Measurements from ENCODE around the gene CASK. TPM values are rescaled to one million over a fixed set of nuclear protein-coding genes. Genes with fewer than 3 reads are reported as not detected.

The CASK gene
- total RNA-seq, 1 donor from 2014 or later: 33.7 TPM

- Histone ChIP-seq H3K36me3 (no peaks in the 10 kb centered on the region), H3K27me3 (no peaks in the 10 kb centered on the region), H3K9me3 (no peaks in the 10 kb centered on the region), H3K4me3 (no peak overlapping the region), H3K27ac (peak overlapping the region in 1 of 2 donors; percentile 8), H3K4me1 (no peaks in the 10 kb centered on the region)
- TF ChIP-seq CTCF (IDR thresholded peaks at IDR 0.05): no peak
- intact Hi-C loops (cut with DNase I): loop anchor here (5.0 kb wide), 1 partner anchor 175 kb away; no protein-coding TSS in a partner anchor
- no peak for DNase-seq (ENCODE audit: low spot score in 2 of 2)
Observed at GRCh38 chrX:41732260-41732659, 191.1 kb downstream of the CASK start.

- Histone ChIP-seq H3K27ac (no peak overlapping the region), H3K4me1 (no peaks in the 10 kb centered on the region), H3K36me3 (no peaks in the 10 kb centered on the region), H3K27me3 (no peaks in the 10 kb centered on the region), H3K9me3 (no peaks in the 10 kb centered on the region), H3K4me3 (no peak overlapping the region)
- intact Hi-C loops (cut with DNase I): loop anchor here (5.0 kb wide), 1 partner anchor 173 kb away; no protein-coding TSS in a partner anchor
- TF ChIP-seq CTCF (IDR thresholded peaks at IDR 0.05): no peak
- no peak for DNase-seq (ENCODE audit: low spot score in 2 of 2)
Observed at GRCh38 chrX:41730081-41730480, 193.3 kb downstream of the CASK start.

- no peaks in the 10 kb centered on the region for H3K27me3 ChIP-seq
- no peak overlapping the region for H3K4me3 ChIP-seq
- no peak for DNase-seq (ENCODE audit: low spot score in 2 of 2)
- H3K4me1 ChIP-seq: no peaks in the 10 kb centered on the region
- H3K36me3 ChIP-seq: no peaks in the 10 kb centered on the region
- intact Hi-C loops (cut with DNase I): no loop called here
- H3K9me3 ChIP-seq: no peaks in the 10 kb centered on the region
- no peak for TF ChIP-seq CTCF (IDR thresholded peaks at IDR 0.05)
- no peak overlapping the region for H3K27ac ChIP-seq
Observed at GRCh38 chrX:41728125-41728524, 195.2 kb downstream of the CASK start.

- H3K4me3 ChIP-seq: no peak within 1 kb of the TSS
- H3K4me1 ChIP-seq: no peaks in the 10 kb centered on the region
- TF ChIP-seq CTCF (IDR thresholded peaks at IDR 0.05): no peak
- H3K27ac ChIP-seq: no peak within 1 kb of the TSS
- H3K9me3 ChIP-seq: peaks cover 0 to 7% of the 10 kb centered on the region in 2 donors
- no peak for DNase-seq (ENCODE audit: low spot score in 2 of 2)
- intact Hi-C loops (cut with DNase I): no loop called here
- no peaks in the 10 kb centered on the region for H3K36me3 ChIP-seq
- H3K27me3 ChIP-seq: no peaks in the 10 kb centered on the region
Observed at GRCh38 chrX:41723826-41724225, 199.5 kb downstream of the CASK start, which contains the start of gene GPR82. Gene GPR82, plus strand, starts transcription at chrX:41724181. Its CDS starts 2,846 bp downstream, at chrX:41727027.

GRCh38 chrX:41722816-41723618 lies 200.3 kb downstream of the CASK start:
- TF ChIP-seq CTCF (IDR thresholded peaks at IDR 0.05): no peak
- DNase-seq (ENCODE audit: low spot score in 2 of 2): no peak
- H3K36me3 ChIP-seq: no peaks in the 10 kb centered on the region
- no peak overlapping the region for H3K4me3 ChIP-seq
- peaks cover 0 to 7% of the 10 kb centered on the region in 2 donors for H3K9me3 ChIP-seq
- H3K4me1 ChIP-seq: no peaks in the 10 kb centered on the region
- no peak overlapping the region for H3K27ac ChIP-seq
- no peaks in the 10 kb centered on the region for H3K27me3 ChIP-seq
- intact Hi-C loops (cut with DNase I): no loop called here

Measured in ascending aorta (tissue), 2 donors.